HepG2 (cell line): Measurements from ENCODE around the gene NR2F6. TPM values are rescaled to one million over a fixed set of nuclear protein-coding genes. Genes with fewer than 3 reads are reported as not detected.

Experiments
- ARNT ChIP-seq: fragments of 450-650 bp; IDR thresholded peaks from 2 replicates; pipeline ENCODE4 v1.6.1; 2017
- KDM6A ChIP-seq: IDR thresholded peaks from 2 replicates; pipeline ENCODE4 v1.6.1; 2016; ENCODE audit warnings: low read depth
- KMT2A ChIP-seq: sonication (generic); formaldehyde crosslinking; IDR thresholded peaks from 2 replicates; pipeline ENCODE4 v1.4.0; 2020; ENCODE audit warnings: missing genetic modification reagents
- MED1 ChIP-seq: sonication (generic); formaldehyde crosslinking; IDR thresholded peaks from 2 replicates; pipeline ENCODE4 v1.4.0; 2020; ENCODE audit warnings: missing genetic modification reagents
- NR2C2 ChIP-seq: sonication (generic); formaldehyde crosslinking; IDR thresholded peaks from 2 replicates; pipeline ENCODE4 v1.4.0; 2020; ENCODE audit warnings: missing genetic modification reagents, mild to moderate bottlenecking, moderate library complexity, borderline replicate concordance
- RFXAP ChIP-seq: sonication (generic); formaldehyde crosslinking; IDR thresholded peaks from 2 replicates; pipeline ENCODE4 v1.4.0; 2020; ENCODE audit warnings: missing genetic modification reagents, borderline replicate concordance
- TRIM24 ChIP-seq: sonication (generic); formaldehyde crosslinking; IDR thresholded peaks from 2 replicates; pipeline ENCODE4 v1.8.0; 2022; ENCODE audit warnings: mild to moderate bottlenecking, missing genetic modification reagents
- ZNF788 ChIP-seq: sonication (generic); formaldehyde crosslinking; IDR thresholded peaks from 2 replicates; pipeline ENCODE4 v1.5.0; 2020; ENCODE audit warnings: mild to moderate bottlenecking, missing genetic modification reagents, borderline replicate concordance
- ZNF850 ChIP-seq: sonication (generic); formaldehyde crosslinking; conservative IDR thresholded peaks from 2 replicates; pipeline ENCODE4 v1.9.0; 2021; ENCODE audit warnings: mild to moderate bottlenecking, missing genetic modification reagents
- ZSCAN25 ChIP-seq: sonication (generic); formaldehyde crosslinking; IDR thresholded peaks from 2 replicates; pipeline ENCODE4 v1.8.0; 2022; ENCODE audit warnings: mild to moderate bottlenecking, missing genetic modification reagents
- ZSCAN9 ChIP-seq: IDR thresholded peaks from 2 replicates; pipeline ENCODE4 v1.6.1; 2016; ENCODE audit warnings: borderline replicate concordance
- polyA plus RNA-seq, 8 experiments: library from polyadenylated mRNA; depleted of rRNA in 3 of 8; stranded (reverse) in 7 of 8; unstranded in 1 of 8; fragments of >200 nt; fragmentation: Illumina TruSeq in 4 of 8; extraction: Trizol in 4 of 8; gene quantifications; 2 replicates each; pipeline versions ENCODE4 v1.2.1 to v1.2.3, GENCODE V29; 2011 to 2016; ENCODE audit warnings: low read depth in 4 of 8, missing spikeins in 1 of 8, mixed read lengths in 1 of 8; ENCODE audit not compliant: insufficient read depth in 1 of 8
- total RNA-seq, 5 experiments: library from RNA; depleted of rRNA; stranded (reverse); fragments of >200 nt; fragmentation: Illumina TruSeq; extraction: Trizol; gene quantifications; 2 replicates each; pipeline ENCODE4 v1.2.3, GENCODE V29; 2016; ENCODE audit warnings: low read depth in 1 of 5
- TF ChIP-seq, protein P1 (sequence below): sonication (generic); formaldehyde crosslinking; IDR thresholded peaks from 2 replicates; pipeline ENCODE4 v1.4.0; 2020; ENCODE audit warnings: missing genetic modification reagents, borderline replicate concordance
- TF ChIP-seq, protein P2 (sequence below): sonication (generic); formaldehyde crosslinking; IDR thresholded peaks from 2 replicates; pipeline ENCODE4 v1.4.0; 2020; ENCODE audit warnings: mild to moderate bottlenecking, missing genetic modification reagents
- TF ChIP-seq, protein P3 (sequence below): IDR thresholded peaks from 2 replicates; pipeline ENCODE4 v1.6.1; 2016; ENCODE audit warnings: missing genetic modification reagents, missing compliant biosample characterization

NR2F6 gene
- total and polyA plus RNA-seq, 2 of the 13 experiments (the other 11 are each of a cell fraction or from before 2014, with no cell fraction given) = 30.9 to 72.4 TPM

DNA sequence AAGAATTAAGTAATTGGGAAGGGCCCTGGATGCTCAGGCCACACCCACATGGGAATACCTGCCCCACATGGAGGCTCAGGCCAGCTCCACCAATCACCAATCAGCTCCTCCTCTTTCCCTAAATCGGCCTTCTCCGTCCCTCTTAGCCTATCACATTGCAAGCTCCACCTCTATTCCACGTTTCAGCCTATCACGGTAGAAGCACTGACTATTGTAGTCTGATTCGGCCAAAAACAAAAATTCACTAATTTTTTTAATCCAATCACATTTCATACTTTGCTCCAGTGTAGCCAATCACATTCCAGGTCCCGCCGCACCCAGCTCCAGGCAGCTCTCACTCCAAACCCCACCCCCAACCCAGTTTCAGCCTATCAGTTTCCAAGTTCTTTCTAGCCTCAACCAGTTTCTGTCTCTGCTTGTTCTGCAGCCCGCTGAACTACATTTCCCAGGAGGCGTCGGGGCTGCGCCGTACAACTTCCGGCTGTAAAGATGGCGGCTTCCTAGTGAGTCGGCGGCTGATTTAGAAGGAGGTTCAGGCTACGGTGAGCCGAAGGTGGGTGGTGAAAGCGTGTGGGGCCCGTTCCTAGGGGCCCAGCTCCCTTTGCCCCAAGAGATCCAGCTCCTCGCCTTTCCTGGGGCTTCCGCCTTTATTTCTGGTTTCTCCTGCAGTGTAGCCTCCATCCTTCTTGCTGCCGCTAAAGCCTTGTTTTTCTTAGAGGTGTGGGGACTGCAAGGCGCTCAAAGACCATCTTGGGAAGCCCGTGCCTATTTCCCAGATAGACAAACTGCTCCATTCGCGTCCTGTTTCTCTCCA is 21.5 kb upstream of the NR2F6 start, which contains the start of gene BABAM1 (continued):
- TF ChIP-seq, protein P1, sequence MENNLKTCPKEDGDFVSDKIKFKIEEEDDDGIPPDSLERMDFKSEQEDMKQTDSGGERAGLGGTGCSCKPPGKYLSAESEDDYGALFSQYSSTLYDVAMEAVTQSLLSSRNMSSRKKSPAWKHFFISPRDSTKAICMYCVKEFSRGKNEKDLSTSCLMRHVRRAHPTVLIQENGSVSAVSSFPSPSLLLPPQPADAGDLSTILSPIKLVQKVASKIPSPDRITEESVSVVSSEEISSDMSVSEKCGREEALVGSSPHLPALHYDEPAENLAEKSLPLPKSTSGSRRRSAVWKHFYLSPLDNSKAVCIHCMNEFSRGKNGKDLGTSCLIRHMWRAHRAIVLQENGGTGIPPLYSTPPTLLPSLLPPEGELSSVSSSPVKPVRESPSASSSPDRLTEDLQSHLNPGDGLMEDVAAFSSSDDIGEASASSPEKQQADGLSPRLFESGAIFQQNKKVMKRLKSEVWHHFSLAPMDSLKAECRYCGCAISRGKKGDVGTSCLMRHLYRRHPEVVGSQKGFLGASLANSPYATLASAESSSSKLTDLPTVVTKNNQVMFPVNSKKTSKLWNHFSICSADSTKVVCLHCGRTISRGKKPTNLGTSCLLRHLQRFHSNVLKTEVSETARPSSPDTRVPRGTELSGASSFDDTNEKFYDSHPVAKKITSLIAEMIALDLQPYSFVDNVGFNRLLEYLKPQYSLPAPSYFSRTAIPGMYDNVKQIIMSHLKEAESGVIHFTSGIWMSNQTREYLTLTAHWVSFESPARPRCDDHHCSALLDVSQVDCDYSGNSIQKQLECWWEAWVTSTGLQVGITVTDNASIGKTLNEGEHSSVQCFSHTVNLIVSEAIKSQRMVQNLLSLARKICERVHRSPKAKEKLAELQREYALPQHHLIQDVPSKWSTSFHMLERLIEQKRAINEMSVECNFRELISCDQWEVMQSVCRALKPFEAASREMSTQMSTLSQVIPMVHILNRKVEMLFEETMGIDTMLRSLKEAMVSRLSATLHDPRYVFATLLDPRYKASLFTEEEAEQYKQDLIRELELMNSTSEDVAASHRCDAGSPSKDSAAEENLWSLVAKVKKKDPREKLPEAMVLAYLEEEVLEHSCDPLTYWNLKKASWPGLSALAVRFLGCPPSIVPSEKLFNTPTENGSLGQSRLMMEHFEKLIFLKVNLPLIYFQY (CRISPR knock-in tag) = 0 out of 2 replicates have a peak, but pooled peaks have one; percentile 25
- TF ChIP-seq MED1 (CRISPR knock-in tag) = no peak
- TF ChIP-seq ARNT = no peak
- peak; percentile 56; the same call in 1 of the 2 replicates for TF ChIP-seq KMT2A (CRISPR knock-in tag)
- TF ChIP-seq ZSCAN9 (CRISPR knock-in tag) = peak; percentile 72
- 0 out of 2 replicates have a peak, but pooled peaks have one; percentile 18 for TF ChIP-seq ZSCAN25 (CRISPR knock-in tag)
- TF ChIP-seq KDM6A = 0 out of 2 replicates have a peak, but pooled peaks have one; percentile 16
- TF ChIP-seq, protein P2, sequence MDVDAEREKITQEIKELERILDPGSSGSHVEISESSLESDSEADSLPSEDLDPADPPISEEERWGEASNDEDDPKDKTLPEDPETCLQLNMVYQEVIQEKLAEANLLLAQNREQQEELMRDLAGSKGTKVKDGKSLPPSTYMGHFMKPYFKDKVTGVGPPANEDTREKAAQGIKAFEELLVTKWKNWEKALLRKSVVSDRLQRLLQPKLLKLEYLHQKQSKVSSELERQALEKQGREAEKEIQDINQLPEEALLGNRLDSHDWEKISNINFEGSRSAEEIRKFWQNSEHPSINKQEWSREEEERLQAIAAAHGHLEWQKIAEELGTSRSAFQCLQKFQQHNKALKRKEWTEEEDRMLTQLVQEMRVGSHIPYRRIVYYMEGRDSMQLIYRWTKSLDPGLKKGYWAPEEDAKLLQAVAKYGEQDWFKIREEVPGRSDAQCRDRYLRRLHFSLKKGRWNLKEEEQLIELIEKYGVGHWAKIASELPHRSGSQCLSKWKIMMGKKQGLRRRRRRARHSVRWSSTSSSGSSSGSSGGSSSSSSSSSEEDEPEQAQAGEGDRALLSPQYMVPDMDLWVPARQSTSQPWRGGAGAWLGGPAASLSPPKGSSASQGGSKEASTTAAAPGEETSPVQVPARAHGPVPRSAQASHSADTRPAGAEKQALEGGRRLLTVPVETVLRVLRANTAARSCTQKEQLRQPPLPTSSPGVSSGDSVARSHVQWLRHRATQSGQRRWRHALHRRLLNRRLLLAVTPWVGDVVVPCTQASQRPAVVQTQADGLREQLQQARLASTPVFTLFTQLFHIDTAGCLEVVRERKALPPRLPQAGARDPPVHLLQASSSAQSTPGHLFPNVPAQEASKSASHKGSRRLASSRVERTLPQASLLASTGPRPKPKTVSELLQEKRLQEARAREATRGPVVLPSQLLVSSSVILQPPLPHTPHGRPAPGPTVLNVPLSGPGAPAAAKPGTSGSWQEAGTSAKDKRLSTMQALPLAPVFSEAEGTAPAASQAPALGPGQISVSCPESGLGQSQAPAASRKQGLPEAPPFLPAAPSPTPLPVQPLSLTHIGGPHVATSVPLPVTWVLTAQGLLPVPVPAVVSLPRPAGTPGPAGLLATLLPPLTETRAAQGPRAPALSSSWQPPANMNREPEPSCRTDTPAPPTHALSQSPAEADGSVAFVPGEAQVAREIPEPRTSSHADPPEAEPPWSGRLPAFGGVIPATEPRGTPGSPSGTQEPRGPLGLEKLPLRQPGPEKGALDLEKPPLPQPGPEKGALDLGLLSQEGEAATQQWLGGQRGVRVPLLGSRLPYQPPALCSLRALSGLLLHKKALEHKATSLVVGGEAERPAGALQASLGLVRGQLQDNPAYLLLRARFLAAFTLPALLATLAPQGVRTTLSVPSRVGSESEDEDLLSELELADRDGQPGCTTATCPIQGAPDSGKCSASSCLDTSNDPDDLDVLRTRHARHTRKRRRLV (CRISPR knock-in tag) = no peak
- TF ChIP-seq TRIM24 (CRISPR knock-in tag) = no peak
- TF ChIP-seq ZNF850 = no peak
- TF ChIP-seq RFXAP (CRISPR knock-in tag) = peak; percentile 94
- TF ChIP-seq, protein P3, sequence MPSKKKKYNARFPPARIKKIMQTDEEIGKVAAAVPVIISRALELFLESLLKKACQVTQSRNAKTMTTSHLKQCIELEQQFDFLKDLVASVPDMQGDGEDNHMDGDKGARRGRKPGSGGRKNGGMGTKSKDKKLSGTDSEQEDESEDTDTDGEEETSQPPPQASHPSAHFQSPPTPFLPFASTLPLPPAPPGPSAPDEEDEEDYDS = no peak; the same call in 1 of the 2 replicates
- TF ChIP-seq NR2C2 (CRISPR knock-in tag) = peak; percentile 83
- peak; percentile 71; the same call in 1 of the 2 replicates for TF ChIP-seq ZNF788 (CRISPR knock-in tag)
